ENCODE data around the gene ATP5F1E. TPM values are rescaled to one million over a fixed set of nuclear protein-coding genes. Genes with fewer than 3 reads are reported as not detected.
A peak's percentile ranks its signal among the peaks of the same experiment; 100 is the strongest.

The ATP5F1E gene
- total and polyA plus RNA-seq, 9 of the 15 experiments (the other 6 are each of a cell fraction or from before 2014, with no cell fraction given): 60.3 to 162 (median 113) TPM

GRCh38 chr20:59032023-59032712, at the start of gene ATP5F1E (continued):
- TF ChIP-seq SOX6 (IDR thresholded peaks at IDR 0.05) (0 out of 2 replicates have a peak, but pooled peaks have one; percentile 10), CREM (IDR thresholded peaks at IDR 0.05; ENCODE audit: low read depth) (peak; percentile 42; the same call in 1 of the 2 replicates), HIVEP1 (CRISPR knock-in tag; IDR thresholded peaks at IDR 0.05) (peak; percentile 95), ZNF717 (CRISPR knock-in tag; IDR thresholded peaks at IDR 0.05) (peak; percentile 73; the same call in 1 of the 2 replicates), ZNF197 (CRISPR knock-in tag; IDR thresholded peaks at IDR 0.05; ENCODE audit: low read depth) (no peak), FOXJ2 (tag; IDR thresholded peaks at IDR 0.05) (no peak), ZBTB9 (CRISPR knock-in tag; IDR thresholded peaks at IDR 0.05) (peak; percentile 99), RBM25 (IDR thresholded peaks at IDR 0.05; ENCODE audit: low read depth, low read length, severe bottlenecking) (peak; percentile 99), POLR2AphosphoS5 (IDR thresholded peaks at IDR 0.05; ENCODE audit: control insufficient read depth, insufficient read depth, low read depth, low read length) (peak; percentile 69), PRDM10 (IDR thresholded peaks at IDR 0.05; ENCODE audit: partially characterized antibody) (peak; percentile 51), HDAC2 (IDR thresholded peaks at IDR 0.05) (no peak; the same call in 1 of the 2 replicates), PCBP2 (IDR thresholded peaks at IDR 0.05; ENCODE audit: low read depth, low read length, poor library complexity, severe bottlenecking) (no peak), ZNF436 (CRISPR knock-in tag; IDR thresholded peaks at IDR 0.05) (no peak)
